Kidney epithelial cell (primary cell): ENCODE measurements around the gene MPP2. TPM values are rescaled to one million over a fixed set of nuclear protein-coding genes. Genes with fewer than 3 reads are reported as not detected.

Experiments used
- DNase-seq: peaks from one replicate; pipeline ENCODE4 v3.0.0-alpha.2; 2010; ENCODE audit warnings: low read depth
- H3K27me3 ChIP-seq: 2 replicates; pipeline ENCODE4 v1.6.0; 2011; ENCODE audit warnings: low read length; ENCODE audit not compliant: control insufficient read depth, insufficient read depth
- H3K36me3 ChIP-seq: 2 replicates; pipeline ENCODE4 v1.5.1; 2011; ENCODE audit warnings: low read length; ENCODE audit not compliant: control insufficient read depth, insufficient read depth
- H3K4me3 ChIP-seq: 2 replicates; pipeline ENCODE4 v1.5.1; 2011; ENCODE audit warnings: low read depth, mild to moderate bottlenecking, control low read depth, low read length
- CTCF ChIP-seq: IDR thresholded peaks from 2 replicates; pipeline ENCODE4 v1.5.1; 2011; ENCODE audit warnings: mild to moderate bottlenecking, moderate library complexity, low read length, control low read depth, inconsistent platforms; ENCODE audit not compliant: insufficient read depth, poor library complexity, severe bottlenecking
- total RNA-seq: library from RNA; depleted of rRNA; stranded (reverse); fragments of >200 nt; gene quantifications from 2 replicates; pipeline ENCODE4 v1.2.3, GENCODE V29; 2015

MPP2 gene
- total RNA-seq, 1 donor from 2014 or later: 2.7 TPM

- no peaks in the 10 kb centered on the region for H3K36me3 ChIP-seq
- TF ChIP-seq CTCF: no peak
- no peak overlapping the region for H3K4me3 ChIP-seq
- H3K27me3 ChIP-seq: peaks cover 30% of the 10 kb centered on the region
- no peak for DNase-seq
Measured at GRCh38 chr17:43909537-43910231, 2.3 kb upstream of the MPP2 start.

GRCh38 chr17:43907998-43908721 lies 824 bp upstream of the MPP2 start:
- DNase-seq: no peak
- Histone ChIP-seq H3K27me3 (peaks cover 23% of the 10 kb centered on the region), H3K36me3 (no peaks in the 10 kb centered on the region), H3K4me3 (no peak overlapping the region)
- TF ChIP-seq CTCF: no peak

- H3K36me3 ChIP-seq: no peaks in the 10 kb centered on the region
- no peak for DNase-seq
- peaks cover 15% of the 10 kb centered on the region for H3K27me3 ChIP-seq
- TF ChIP-seq CTCF: no peak
- peak overlapping the region; percentile 55 for H3K4me3 ChIP-seq
Measured at GRCh38 chr17:43906951-43907424, 348 bp downstream of the MPP2 start.

- TF ChIP-seq CTCF: no peak
- Histone ChIP-seq H3K4me3 (peak overlapping the region; percentile 55), H3K27me3 (peaks cover 14% of the 10 kb centered on the region), H3K36me3 (no peaks in the 10 kb centered on the region)
- DNase-seq: no peak
Measured at GRCh38 chr17:43905985-43906852, 1.1 kb downstream of the MPP2 start.

GRCh38 chr17:43905400-43905984 lies 1.8 kb downstream of the MPP2 start:
- Histone ChIP-seq H3K4me3 (no peak overlapping the region), H3K36me3 (no peaks in the 10 kb centered on the region), H3K27me3 (peaks cover 14% of the 10 kb centered on the region)
- TF ChIP-seq CTCF: no peak
- no peak for DNase-seq
